Chondrocyte (in vitro differentiated cells): Measurements from ENCODE around the gene GTF3C4. TPM values are rescaled to one million over a fixed set of nuclear protein-coding genes. Genes with fewer than 3 reads are reported as not detected.

Experiments used
- DNase-seq: peaks from one replicate; pipeline ENCODE4 v3.0.0; 2021; ENCODE audit warnings: mixed read lengths, low spot score
- H3K27ac Mint-ChIP-seq: one replicate; pipeline ENCODE4 v1.8.0; 2021; ENCODE audit warnings: mild to moderate bottlenecking, moderate library complexity, mixed read lengths; ENCODE audit not compliant: unreplicated experiment
- H3K27me3 Mint-ChIP-seq: 2 replicates; pipeline ENCODE4 v1.8.0; 2021; ENCODE audit warnings: low read depth, mixed read lengths
- H3K36me3 Mint-ChIP-seq: 2 replicates; pipeline ENCODE4 v1.8.0; 2021; ENCODE audit warnings: low read depth, mixed read lengths
- H3K4me1 Mint-ChIP-seq: 2 replicates; pipeline ENCODE4 v1.8.0; 2021; ENCODE audit warnings: low read depth, mild to moderate bottlenecking, mixed read lengths
- H3K4me3 Mint-ChIP-seq: one replicate; pipeline ENCODE4 v1.8.0; 2021; ENCODE audit warnings: mild to moderate bottlenecking, moderate library complexity, mixed read lengths; ENCODE audit not compliant: unreplicated experiment
- H3K9me3 Mint-ChIP-seq: 2 replicates; pipeline ENCODE4 v1.8.0; 2021; ENCODE audit warnings: low read depth, mixed read lengths
- total RNA-seq: library from RNA; stranded (reverse); gene quantifications from 3 replicates; pipeline ENCODE4 v1.2.1, GENCODE V29; 2021
- TF ChIP-seq, protein P1 (sequence below): fragments of 200-600 bp; sonication (generic); IDR thresholded peaks from 2 replicates; pipeline ENCODE4 v1.5.0; 2021; ENCODE audit warnings: antibody characterized with exemption, mild to moderate bottlenecking, moderate library complexity

The GTF3C4 gene
- total RNA-seq, 1 donor from 2014 or later, result 16.6 TPM

DNA sequence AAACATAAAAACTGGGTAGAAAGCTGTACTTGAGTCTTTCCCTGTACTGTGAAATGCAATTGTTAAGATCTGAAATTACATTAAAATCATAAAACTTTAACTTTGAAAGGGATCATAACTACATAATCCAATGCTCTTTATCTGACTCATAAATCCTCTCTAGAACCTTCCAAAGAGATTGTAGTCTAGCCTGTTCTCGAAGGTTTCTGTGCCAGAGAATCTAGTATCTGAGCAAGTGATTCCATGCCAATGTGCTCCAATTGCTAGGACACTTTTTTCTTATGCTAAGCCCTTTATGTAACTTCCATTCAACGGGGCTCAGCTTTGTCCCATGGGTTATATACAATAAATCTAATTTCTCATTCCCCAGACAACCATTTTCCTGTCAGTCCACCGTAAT is 21.6 kb upstream of the GTF3C4 start:
- no peaks in the 10 kb centered on the region for H3K9me3 Mint-ChIP-seq
- H3K27ac Mint-ChIP-seq, result peak overlapping the region; percentile 91
- H3K27me3 Mint-ChIP-seq, result no peaks in the 10 kb centered on the region
- no peak overlapping the region for H3K4me3 Mint-ChIP-seq
- peaks cover 28% of the 10 kb centered on the region for H3K36me3 Mint-ChIP-seq
- TF ChIP-seq, protein P1, sequence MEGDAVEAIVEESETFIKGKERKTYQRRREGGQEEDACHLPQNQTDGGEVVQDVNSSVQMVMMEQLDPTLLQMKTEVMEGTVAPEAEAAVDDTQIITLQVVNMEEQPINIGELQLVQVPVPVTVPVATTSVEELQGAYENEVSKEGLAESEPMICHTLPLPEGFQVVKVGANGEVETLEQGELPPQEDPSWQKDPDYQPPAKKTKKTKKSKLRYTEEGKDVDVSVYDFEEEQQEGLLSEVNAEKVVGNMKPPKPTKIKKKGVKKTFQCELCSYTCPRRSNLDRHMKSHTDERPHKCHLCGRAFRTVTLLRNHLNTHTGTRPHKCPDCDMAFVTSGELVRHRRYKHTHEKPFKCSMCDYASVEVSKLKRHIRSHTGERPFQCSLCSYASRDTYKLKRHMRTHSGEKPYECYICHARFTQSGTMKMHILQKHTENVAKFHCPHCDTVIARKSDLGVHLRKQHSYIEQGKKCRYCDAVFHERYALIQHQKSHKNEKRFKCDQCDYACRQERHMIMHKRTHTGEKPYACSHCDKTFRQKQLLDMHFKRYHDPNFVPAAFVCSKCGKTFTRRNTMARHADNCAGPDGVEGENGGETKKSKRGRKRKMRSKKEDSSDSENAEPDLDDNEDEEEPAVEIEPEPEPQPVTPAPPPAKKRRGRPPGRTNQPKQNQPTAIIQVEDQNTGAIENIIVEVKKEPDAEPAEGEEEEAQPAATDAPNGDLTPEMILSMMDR, result no peak
- no peak for DNase-seq
- H3K4me1 Mint-ChIP-seq, result peaks cover 26% of the 10 kb centered on the region

DNA sequence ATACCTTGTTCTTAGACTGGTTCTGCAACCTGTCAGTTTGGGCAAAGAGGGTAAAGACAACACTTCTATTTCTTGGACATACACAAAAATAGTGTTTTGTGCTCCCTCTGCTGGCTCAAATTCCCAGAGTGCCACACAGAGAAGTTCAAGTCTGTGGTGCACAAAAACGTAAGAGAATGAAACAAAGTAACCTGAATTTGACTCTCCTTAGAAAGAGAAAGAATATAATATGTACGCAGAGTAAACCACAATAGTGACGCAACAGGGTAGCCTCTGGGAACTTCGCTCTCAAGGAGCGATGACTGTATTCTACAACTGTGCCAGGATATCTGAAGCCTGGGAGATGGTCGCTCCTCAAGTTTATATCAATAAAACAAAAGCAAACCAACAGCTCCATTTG is 19.0 kb upstream of the GTF3C4 start:
- H3K36me3 Mint-ChIP-seq, result peaks cover 9% of the 10 kb centered on the region
- no peak overlapping the region for H3K27ac Mint-ChIP-seq
- H3K4me1 Mint-ChIP-seq, result peaks cover 26% of the 10 kb centered on the region
- no peak overlapping the region for H3K4me3 Mint-ChIP-seq
- H3K9me3 Mint-ChIP-seq, result no peaks in the 10 kb centered on the region
- DNase-seq, result no peak
- no peaks in the 10 kb centered on the region for H3K27me3 Mint-ChIP-seq
- TF ChIP-seq, protein P1, result peak; percentile 78

DNA sequence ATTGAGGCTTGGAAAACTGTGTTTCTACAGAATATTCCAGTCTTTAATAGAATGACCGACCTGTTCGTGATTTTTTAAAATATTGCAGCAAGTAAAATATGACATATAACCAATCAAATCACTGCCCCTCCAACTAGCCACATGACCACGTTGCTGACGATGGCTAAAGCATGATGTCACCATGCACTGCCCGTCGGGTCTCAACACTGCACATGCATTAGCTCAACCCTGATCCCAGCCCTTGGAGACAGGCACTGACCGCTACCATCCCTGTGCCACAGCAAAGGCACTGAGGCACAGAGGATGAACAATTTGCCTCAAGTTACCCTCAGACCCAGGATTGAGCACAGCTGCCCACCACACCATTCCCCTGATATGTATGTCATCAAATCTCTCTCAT is 14.0 kb upstream of the GTF3C4 start:
- no peaks in the 10 kb centered on the region for H3K9me3 Mint-ChIP-seq
- no peak overlapping the region for H3K4me3 Mint-ChIP-seq
- no peak overlapping the region for H3K27ac Mint-ChIP-seq
- peaks cover 8% of the 10 kb centered on the region for H3K36me3 Mint-ChIP-seq
- DNase-seq, result no peak
- TF ChIP-seq, protein P1, result no peak
- H3K4me1 Mint-ChIP-seq, result no peaks in the 10 kb centered on the region
- no peaks in the 10 kb centered on the region for H3K27me3 Mint-ChIP-seq

DNA sequence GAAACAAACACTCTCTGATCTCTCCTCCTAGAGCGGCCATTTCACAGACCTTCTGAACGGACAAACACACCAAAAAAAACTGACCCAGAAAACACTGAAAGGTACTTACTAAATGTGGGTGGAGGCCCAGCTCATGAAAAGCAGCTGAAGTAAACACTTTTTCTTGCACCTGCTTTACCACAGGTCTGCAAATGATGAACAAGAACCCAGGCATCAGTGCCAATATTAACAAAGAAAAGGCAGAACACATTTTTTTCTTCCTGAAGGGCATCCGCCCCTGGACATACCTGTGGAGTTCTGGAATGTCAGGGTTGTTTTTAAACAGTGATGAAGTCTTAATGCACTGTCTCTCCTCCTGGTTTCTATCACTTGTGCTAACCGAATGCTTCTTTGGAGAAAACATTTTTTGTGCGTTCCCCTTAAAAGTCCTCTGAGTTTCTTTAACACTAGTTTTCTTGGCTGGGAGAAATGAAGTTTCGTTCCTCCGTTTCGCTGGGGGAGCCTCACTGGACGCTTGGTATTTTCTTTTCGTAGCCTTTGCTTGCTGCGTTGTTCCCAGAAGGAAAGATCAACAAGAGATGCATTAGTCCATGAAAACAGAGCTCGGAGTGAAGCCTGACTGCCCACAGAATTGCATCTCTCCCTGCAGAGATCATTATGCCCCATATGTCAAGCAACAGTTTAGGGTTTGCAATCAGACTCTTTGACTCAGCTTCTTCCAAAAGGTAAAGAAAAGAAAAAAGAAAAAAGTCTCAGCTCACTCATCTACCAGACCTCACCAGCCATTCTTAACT is 7.9 kb upstream of the GTF3C4 start:
- Mint-ChIP-seq H3K27me3 (no peaks in the 10 kb centered on the region), H3K4me1 (no peaks in the 10 kb centered on the region), H3K9me3 (no peaks in the 10 kb centered on the region), H3K27ac (no peak overlapping the region), H3K36me3 (peaks cover 10% of the 10 kb centered on the region), H3K4me3 (no peak overlapping the region)
- no peak for DNase-seq
- TF ChIP-seq, protein P1, result no peak

DNA sequence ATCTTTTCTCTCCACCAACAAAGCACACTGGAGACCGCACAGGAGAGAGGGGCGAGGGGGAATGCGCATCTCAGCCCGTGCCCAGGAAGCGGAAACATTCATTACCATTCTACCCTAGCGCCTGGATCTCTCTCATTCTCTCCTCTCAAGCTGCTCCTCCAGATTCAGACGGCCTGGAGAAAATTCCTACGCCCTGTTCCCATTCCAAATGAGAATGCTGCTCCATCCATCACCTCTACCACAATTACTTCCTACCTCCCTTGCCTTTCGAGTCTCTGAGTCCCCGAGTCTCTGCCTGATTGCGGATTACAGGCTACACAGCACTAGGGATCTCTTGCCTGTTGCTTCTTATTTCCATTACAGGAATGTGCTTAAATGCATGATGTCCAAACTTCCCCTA is 7.1 kb upstream of the GTF3C4 start:
- no peak overlapping the region for H3K27ac Mint-ChIP-seq
- no peaks in the 10 kb centered on the region for H3K27me3 Mint-ChIP-seq
- H3K4me3 Mint-ChIP-seq, result no peak overlapping the region
- DNase-seq, result no peak
- H3K9me3 Mint-ChIP-seq, result no peaks in the 10 kb centered on the region
- peaks cover 9% of the 10 kb centered on the region for H3K36me3 Mint-ChIP-seq
- H3K4me1 Mint-ChIP-seq, result peaks cover 7% of the 10 kb centered on the region
- TF ChIP-seq, protein P1, result no peak
